ENCODE measurements around the gene AP4S1.
"Not testable (repeated sequence)": the region's sequence is repeated elsewhere in the genome, so short reads cannot be mapped to it uniquely, and the experiment has no call there.

Gene AP4S1

DNA sequence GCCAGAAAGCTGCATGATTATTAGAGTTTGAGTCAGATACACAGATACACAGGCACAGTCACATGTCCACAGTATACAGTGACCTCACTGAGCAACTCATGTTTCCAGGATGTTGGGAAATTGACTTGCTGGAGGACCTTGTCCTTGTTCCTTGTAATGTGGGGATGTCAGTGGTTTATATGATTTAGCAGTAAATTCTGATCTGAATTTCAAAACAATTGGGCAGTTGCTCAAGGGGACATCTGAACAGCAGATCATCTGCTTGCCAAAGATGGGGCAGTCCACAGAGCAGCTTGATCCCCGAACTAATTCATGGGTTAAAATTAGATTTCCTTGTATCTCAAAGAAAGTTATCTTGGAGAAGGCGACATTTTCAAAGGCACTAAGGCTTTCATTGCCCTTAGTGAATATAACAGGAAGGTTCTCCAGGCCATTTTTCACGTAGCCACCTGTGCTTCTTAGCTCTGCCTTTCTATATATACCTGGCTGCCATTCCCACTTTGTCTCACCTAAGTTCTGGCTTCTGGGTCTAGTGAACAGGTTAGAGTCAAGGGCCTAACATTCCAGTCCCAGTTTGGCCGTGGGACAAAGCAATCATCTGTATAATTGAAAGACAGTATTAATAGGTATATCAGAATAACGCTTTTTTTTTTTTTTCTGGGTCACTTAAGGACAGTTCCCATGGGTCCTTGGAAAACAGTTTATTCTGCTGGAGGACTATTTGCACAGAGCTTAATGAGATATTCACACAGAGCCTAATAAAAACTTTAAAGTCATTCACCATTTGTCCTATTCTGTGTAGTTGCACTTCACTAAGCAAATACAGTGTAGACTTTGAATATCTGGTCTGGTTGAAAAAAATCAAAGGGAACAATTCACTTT, 65.7 kb downstream of the AP4S1 start:
- no peak for FAIRE-seq

- no peak for FAIRE-seq
Measured at GRCh38 chr14:31092160-31092708, 66.8 kb downstream of the AP4S1 start.

DNA sequence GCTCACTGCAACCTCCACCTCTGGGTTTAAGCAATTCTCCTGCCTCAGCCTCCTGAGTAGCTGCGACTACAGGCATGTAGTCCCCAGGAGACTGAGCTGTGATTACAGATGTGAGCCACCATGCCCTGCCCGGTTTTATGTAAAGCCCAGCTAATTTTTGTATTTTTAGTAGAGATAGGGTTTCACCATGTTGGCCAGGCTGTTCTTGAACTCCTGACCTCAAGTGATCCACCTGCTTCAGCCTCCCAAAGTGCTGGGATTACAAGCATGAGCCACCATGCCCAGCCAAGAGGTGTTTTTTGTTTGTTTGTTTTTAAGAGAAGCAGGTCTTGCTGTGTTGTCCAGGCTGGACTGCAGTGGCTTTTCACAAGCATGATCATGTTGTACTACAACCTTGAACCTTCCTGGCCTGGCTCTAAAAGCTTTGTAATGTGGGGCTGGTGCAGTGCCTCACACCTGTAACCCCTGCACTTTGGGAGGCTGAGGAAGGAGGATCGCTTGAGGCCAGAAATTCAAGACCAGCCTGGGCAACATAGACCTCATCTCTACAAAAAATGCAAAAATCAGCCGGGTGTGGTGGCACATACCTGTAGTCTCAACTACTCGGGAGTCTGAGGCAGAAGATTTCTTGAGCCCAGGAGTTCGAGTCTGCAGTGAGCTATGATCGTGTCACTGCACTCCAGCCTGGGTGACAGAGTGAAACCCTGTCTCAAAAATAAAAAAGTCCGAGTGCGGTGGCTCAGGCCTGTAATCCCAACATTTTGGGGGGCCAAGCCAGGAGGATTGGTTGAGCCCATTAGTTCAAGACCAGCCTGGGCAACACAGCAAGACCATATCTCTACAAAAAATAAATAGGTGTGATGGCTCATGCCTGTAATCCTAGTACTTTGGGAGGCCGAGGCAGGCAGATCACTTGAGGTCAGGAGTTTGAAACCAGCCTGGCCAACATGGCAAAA, 68.7 kb downstream of the AP4S1 start:
- not testable (repeated sequence) for FAIRE-seq

DNA sequence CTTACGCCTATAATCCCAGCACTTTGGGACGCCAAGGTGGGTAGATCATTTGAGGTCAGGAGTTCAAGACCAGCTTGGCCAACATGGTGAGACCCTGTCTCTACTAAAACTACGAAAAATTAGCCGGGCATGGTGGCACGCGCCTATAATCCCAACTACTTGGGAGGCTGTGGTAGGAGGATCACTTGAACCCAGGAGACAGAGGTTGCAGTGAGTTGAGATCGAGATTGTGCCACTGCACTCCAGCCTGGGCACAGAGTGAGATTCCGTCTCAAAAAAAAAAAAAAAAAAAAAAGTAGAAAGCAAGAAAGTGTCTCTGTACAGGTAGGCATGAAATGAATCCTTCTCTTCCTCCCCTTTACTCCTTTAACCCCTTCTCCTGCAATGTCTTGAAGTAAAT, 70.4 kb downstream of the AP4S1 start:
- not testable (repeated sequence) for FAIRE-seq

GRCh38 chr14:31096255-31096654, 70.8 kb downstream of the AP4S1 start:
- no peak for FAIRE-seq

DNA sequence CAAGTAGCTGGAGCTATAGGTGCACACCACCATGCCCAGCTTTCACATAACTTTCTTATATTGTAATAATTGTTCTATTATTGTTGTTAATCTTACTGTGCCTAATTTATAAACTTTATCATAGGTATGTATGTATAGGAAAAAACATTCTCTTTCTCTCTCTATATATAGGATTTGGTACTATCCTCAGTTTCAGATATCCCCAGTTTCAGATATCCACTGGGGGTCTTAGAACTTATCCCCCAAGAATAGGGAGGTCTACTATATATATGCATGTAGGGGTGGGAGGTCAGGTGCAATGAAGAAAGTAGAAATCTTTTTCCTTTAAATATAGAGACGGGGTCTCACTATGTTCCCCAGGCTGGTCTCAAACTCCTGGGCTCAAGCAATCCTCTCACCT, 71.6 kb downstream of the AP4S1 start:
- FAIRE-seq, result no peak

DNA sequence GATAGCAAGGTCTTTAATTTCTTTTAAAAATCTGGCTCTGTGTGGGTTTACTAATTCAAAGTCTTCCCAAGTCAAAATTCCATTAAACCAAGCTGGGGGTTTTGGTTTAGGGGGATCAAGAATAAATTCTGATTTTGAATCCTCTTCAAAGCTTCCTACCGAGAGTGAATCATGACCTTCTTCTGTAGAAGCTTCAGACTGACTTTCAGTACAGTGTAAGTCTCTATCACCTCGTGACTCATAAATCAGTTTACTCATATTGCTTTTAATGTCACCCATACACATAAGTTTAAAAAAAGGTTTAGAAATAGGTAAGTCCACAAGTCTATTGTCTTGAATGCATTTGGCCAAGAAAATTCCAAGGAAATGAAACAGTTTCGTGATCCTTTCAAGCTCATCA, 81.3 kb downstream of the AP4S1 start:
- no peak for FAIRE-seq

DNA sequence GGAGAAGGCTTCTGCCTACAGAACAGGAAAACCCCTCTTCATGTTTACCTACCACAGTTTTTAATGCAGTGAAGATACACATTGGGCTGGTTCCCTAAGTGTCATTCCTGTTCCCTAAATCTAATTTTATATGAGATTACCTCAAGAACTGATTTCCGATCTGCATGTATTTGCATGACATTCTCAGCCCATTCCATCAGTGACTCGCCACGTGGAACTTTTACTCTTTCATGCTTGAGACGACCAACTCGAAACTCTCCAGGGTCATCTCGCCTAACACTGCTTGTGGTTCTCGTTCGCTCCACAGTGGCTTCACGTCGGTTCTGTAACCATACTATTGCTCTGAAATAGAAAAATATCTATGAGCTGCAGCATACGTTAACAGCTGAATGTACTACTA, 83.8 kb downstream of the AP4S1 start:
- FAIRE-seq, result no peak

GRCh38 chr14:31110872-31111271, 85.4 kb downstream of the AP4S1 start:
- FAIRE-seq, result no peak

- FAIRE-seq, result no peak
Measured at GRCh38 chr14:31113794-31114193, 88.3 kb downstream of the AP4S1 start.

- FAIRE-seq, result no peak
Measured at GRCh38 chr14:31118892-31119291, 93.4 kb downstream of the AP4S1 start.

- FAIRE-seq, result no peak
Measured at GRCh38 chr14:31122098-31122611, 96.7 kb downstream of the AP4S1 start.

- FAIRE-seq, result no peak
Measured at GRCh38 chr14:31122921-31123320, 97.5 kb downstream of the AP4S1 start.

- FAIRE-seq, result no peak
Measured at GRCh38 chr14:31124197-31124596, 98.7 kb downstream of the AP4S1 start.

DNA sequence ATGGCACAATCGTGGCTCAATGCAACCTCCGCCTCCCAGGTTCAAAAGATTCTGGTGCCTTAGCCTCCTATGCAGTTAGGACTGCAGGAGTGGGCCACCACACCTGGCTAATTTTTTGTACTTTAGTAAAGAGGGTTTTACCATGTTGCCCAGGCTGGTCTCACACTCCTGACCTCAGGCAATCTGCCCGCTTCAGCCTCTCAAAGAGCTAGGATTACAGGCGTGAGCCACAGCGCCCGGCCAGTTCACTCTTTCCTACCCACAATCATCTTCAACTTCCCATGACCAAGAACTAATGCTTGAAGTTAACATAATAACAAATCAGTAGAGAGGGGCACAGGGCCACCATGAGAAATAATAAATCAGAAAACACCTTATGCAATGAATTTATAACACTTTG, 99.8 kb downstream of the AP4S1 start:
- no peak for FAIRE-seq

DNA sequence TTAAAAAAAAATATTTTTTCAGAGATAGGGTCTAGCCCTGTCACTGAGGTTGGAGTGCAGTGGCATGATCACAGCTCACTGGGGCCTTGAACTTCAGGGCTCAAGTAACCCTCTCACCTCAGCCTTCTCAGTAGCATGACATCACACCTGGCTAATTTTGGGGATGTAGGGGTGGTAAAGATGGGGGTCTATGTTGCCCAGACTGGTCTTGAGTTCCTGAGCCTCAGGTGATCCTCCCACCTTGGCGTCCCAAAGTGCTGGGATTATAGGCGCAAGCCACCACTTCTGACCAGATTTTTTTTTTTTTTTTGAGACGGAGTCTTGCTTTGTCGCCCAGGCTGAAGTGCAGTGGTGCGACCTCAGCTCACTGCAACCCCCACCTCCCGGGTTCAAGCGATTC, 101.2 kb downstream of the AP4S1 start:
- FAIRE-seq, result no peak

GRCh38 chr14:31127690-31128089, 102.2 kb downstream of the AP4S1 start:
- FAIRE-seq, result no peak

DNA sequence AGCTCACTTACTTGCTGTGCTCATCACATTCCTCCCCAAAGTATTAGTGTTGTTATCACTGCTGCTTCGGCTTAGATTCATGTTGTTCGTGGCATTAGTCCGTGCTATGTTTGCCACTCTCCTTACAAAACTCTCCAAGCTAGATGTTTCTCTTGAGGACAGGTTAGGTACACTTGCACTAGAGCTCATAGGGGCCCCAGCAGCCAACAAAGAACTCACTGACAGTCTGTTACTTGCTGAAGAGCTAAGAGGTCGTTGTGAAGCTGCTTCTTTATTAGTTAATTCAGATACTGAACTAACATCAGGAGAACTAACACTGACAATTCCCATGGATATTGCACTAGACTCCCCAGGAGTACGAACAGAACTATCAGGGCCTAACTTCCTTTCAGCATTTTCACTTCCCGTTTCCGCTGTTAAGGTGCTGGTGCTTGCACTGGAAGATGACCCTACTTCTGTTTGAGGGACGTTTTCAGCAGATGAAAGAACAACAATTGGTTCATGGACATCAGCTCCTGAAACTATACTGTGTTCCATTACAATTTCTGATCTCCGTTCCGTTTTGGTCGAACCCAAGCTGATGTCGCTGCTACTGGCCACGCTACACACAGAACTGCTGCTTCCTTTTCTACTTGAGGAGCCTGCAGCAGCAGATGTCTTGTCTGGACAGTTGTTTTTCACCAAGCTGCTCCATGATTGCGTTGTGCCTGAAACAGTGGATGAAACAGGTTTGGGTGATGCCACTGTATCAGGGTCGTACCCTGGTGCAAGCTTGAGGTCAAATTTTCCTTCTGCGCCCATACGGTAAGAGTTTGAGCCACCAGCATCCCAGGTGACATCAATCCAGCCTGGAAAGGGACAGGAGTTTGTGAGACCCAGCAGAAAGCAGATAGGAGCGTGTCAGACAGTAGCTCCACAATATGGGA, 103.4 kb downstream of the AP4S1 start:
- FAIRE-seq, result no peak

- no peak for FAIRE-seq
Measured at GRCh38 chr14:31133133-31133532, 107.7 kb downstream of the AP4S1 start.

DNA sequence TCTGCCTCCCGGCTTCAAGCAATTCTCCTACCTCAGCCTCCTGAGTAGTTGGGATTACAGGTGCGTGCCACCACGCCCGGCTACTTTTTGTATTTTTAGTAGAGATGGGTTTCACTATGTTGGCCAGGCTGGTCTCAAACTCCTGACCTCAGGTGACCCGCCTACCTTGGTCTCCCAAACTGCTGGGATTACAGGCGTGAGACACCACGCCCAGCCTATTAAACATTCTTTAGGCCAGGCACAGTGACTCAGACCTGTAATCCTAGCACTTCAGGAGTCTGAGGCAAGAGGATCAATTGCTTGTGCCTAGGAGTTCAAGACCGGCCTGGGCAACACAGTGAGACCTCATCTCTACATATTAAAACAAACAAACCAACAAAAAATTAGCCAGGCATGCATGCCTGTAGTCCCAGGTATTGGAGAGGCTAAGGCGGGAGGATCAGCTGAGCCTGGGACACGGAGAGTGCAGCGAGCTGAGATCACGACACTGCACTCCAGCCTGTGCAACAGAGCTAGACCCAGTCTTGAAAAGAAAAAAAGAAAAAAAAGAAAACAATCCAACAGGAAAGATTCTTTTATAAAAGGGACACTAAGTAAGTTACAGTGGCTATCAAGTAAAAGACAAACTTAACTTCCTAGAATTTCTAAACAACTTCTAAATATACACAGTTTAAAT, 111.9 kb downstream of the AP4S1 start:
- FAIRE-seq, result no peak

DNA sequence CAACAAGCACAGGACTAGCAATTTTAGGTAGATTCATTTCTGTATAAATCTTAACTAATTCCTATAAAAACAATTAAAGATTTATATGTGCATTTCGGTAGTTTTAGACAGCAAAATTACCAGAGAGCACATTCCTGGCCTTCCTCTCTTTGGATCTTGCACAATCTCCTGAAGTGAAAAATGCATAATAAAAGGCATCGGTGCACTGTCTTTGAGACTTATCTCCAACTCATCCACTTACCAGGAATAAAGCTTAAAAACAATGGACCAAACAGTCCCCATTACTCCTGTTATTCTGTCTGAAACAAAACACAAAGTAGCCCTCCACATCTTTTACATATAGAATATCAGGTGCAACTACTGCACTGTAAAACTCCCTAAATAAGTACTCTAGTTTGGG, 112.9 kb downstream of the AP4S1 start:
- no peak for FAIRE-seq
